PFSK-1 (cell line): ENCODE data around the gene DSG1.

Source experiments
- POLR2AphosphoS5 ChIP-seq: IDR thresholded peaks from 2 replicates; pipeline ENCODE4 v1.6.1; 2012; ENCODE audit warnings: low read depth, mild to moderate bottlenecking, control low read depth, low read length, moderate library complexity
- TAF1 ChIP-seq: IDR thresholded peaks from 2 replicates; pipeline ENCODE4 v1.6.1; 2012; ENCODE audit warnings: low read length, control low read depth, borderline replicate concordance; ENCODE audit not compliant: insufficient read depth

GRCh38 chr18:31269566-31269965 lies 48.4 kb upstream of the DSG1 start:
- TF ChIP-seq POLR2AphosphoS5: no peak
- TF ChIP-seq TAF1: no peak
